HG03097 (cell line): Measurements from ENCODE around the gene PAX3.

Source experiments
- ATAC-seq: cut with Tn5 transposase; IDR thresholded peaks from one replicate; pipeline ENCODE4 v1.9.1; 2021; ENCODE audit not compliant: unreplicated experiment, low FRiP score

The PAX3 gene

GRCh38 chr2:222238072-222238471 lies 60.7 kb downstream of the PAX3 start:
- no peak for ATAC-seq

- ATAC-seq: no peak
Observed at GRCh38 chr2:222232839-222233238, 66.0 kb downstream of the PAX3 start.

GRCh38 chr2:222232372-222232771 lies 66.4 kb downstream of the PAX3 start:
- no peak for ATAC-seq

- ATAC-seq: no peak
Observed at GRCh38 chr2:222228054-222228453, 70.7 kb downstream of the PAX3 start.

- no peak for ATAC-seq
Observed at GRCh38 chr2:222218786-222219185, 80.0 kb downstream of the PAX3 start.

- no peak for ATAC-seq
Observed at GRCh38 chr2:222217712-222218111, 81.1 kb downstream of the PAX3 start.

- no peak for ATAC-seq
Observed at GRCh38 chr2:222214885-222215284, 83.9 kb downstream of the PAX3 start.

- no peak for ATAC-seq
Observed at GRCh38 chr2:222213049-222213448, 85.7 kb downstream of the PAX3 start.

- ATAC-seq: no peak
Observed at GRCh38 chr2:222212571-222212970, 86.2 kb downstream of the PAX3 start.

GRCh38 chr2:222208010-222208690 lies 90.6 kb downstream of the PAX3 start:
- ATAC-seq: no peak

GRCh38 chr2:222205136-222205535 lies 93.7 kb downstream of the PAX3 start:
- ATAC-seq: no peak

- no peak for ATAC-seq
Observed at GRCh38 chr2:222203041-222203440, 95.8 kb downstream of the PAX3 start.

GRCh38 chr2:222196159-222196558 lies 102.6 kb downstream of the PAX3 start:
- no peak for ATAC-seq

GRCh38 chr2:222194669-222195068 lies 104.1 kb downstream of the PAX3 start:
- ATAC-seq: no peak

- ATAC-seq: no peak
Observed at GRCh38 chr2:222193328-222193983, 105.3 kb downstream of the PAX3 start.

- ATAC-seq: no peak
Observed at GRCh38 chr2:222180619-222181018, 118.2 kb downstream of the PAX3 start.

GRCh38 chr2:222179592-222179991 lies 119.2 kb downstream of the PAX3 start:
- no peak for ATAC-seq

- ATAC-seq: no peak
Observed at GRCh38 chr2:222178450-222178849, 120.3 kb downstream of the PAX3 start.

- no peak for ATAC-seq
Observed at GRCh38 chr2:222176890-222177289, 121.9 kb downstream of the PAX3 start.

- no peak for ATAC-seq
Observed at GRCh38 chr2:222174450-222174849, 124.3 kb downstream of the PAX3 start.

GRCh38 chr2:222169346-222169745 lies 129.5 kb downstream of the PAX3 start:
- no peak for ATAC-seq

- ATAC-seq: no peak
Observed at GRCh38 chr2:222167762-222168161, 131.0 kb downstream of the PAX3 start.
